ENCODE measurements around the gene MSRB3. TPM values are rescaled to one million over a fixed set of nuclear protein-coding genes. Genes with fewer than 3 reads are reported as not detected.
"Not testable (repeated sequence)": the region's sequence is repeated elsewhere in the genome, so short reads cannot be mapped to it uniquely, and the experiment has no call there.

MSRB3 gene
- total RNA-seq, 3 donors from 2014 or later (not counting 1 experiment from before 2014, with no cell fraction given), result 2.4 to 3.4 (median 3.1) TPM

- intact Hi-C loops (cut with micrococcal nuclease), result no loop called here
- Mint-ChIP-seq H3K4me1 (no peaks in the 10 kb centered on the region), H3K9me3 (no peaks in the 10 kb centered on the region), H3K36me3 (no peaks in the 10 kb centered on the region), H3K27ac (no peak overlapping the region), H3K4me3 (no peak overlapping the region), H3K27me3 (ENCODE audit: low read depth in 2 of 2) (peaks cover 9 to 37% of the 10 kb centered on the region in 2 donors)
- H3K9me3 ChIP-seq (ENCODE audit: control insufficient read depth, insufficient read depth, low read length), result no peaks in the 10 kb centered on the region
- no peak overlapping the region for H3K4me3 ChIP-seq (ENCODE audit: low read length)
- no peak overlapping the region for H3K27ac ChIP-seq (ENCODE audit: low read length)
- H3K36me3 ChIP-seq (ENCODE audit: control insufficient read depth, insufficient read depth, low read length), result no peaks in the 10 kb centered on the region
- TF ChIP-seq CTCF (IDR thresholded peaks at IDR 0.05), result no peak
- DNase-seq (no peak), ATAC-seq (no peak)
- H3K27me3 ChIP-seq (ENCODE audit: control insufficient read depth, insufficient read depth, low read length), result no peaks in the 10 kb centered on the region
- H3K4me1 ChIP-seq (ENCODE audit: control insufficient read depth, insufficient read depth, low read length), result no peaks in the 10 kb centered on the region
- 96% methylated on average over 6 of the region's 6 CpGs for WGBS (ENCODE audit: insufficient coverage)
Observed at GRCh38 chr12:65474831-65475230, 196.3 kb downstream of the MSRB3 start.

DNA sequence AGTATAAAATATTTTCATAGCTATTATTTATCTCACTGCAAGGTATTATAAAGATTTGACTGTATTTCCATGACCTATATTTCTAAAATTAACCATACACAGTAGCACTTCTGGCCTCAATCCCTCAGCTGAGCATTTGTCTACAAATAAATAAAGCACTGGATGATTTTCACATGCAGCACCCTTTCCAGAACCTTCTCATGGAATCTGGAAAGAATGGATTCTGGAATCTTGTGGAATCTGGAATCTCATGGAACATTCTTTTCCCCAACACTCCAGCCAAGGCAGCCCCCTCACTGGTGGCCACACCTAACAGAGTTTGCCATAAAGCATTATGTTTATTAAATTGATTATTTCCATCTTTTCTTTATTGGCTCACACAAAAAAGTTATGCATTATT, 199.2 kb downstream of the MSRB3 start:
- no peak for DNase-seq
- ATAC-seq, result no peak
- no peaks in the 10 kb centered on the region for H3K36me3 ChIP-seq (ENCODE audit: control insufficient read depth, insufficient read depth, low read length)
- intact Hi-C loops (cut with micrococcal nuclease), result no loop called here
- H3K4me3 ChIP-seq (ENCODE audit: low read length), result no peak overlapping the region
- Mint-ChIP-seq H3K27ac (no peak overlapping the region), H3K27me3 (ENCODE audit: low read depth in 2 of 2) (peaks cover 13 to 19% of the 10 kb centered on the region in 2 donors), H3K36me3 (no peaks in the 10 kb centered on the region), H3K4me1 (no peaks in the 10 kb centered on the region), H3K4me3 (no peak overlapping the region), H3K9me3 (peaks cover 0 to 2% of the 10 kb centered on the region in 2 donors)
- H3K4me1 ChIP-seq (ENCODE audit: control insufficient read depth, insufficient read depth, low read length), result no peaks in the 10 kb centered on the region
- no peaks in the 10 kb centered on the region for H3K27me3 ChIP-seq (ENCODE audit: control insufficient read depth, insufficient read depth, low read length)
- no peak for TF ChIP-seq CTCF (IDR thresholded peaks at IDR 0.05)
- no peaks in the 10 kb centered on the region for H3K9me3 ChIP-seq (ENCODE audit: control insufficient read depth, insufficient read depth, low read length)
- H3K27ac ChIP-seq (ENCODE audit: low read length), result no peak overlapping the region

DNA sequence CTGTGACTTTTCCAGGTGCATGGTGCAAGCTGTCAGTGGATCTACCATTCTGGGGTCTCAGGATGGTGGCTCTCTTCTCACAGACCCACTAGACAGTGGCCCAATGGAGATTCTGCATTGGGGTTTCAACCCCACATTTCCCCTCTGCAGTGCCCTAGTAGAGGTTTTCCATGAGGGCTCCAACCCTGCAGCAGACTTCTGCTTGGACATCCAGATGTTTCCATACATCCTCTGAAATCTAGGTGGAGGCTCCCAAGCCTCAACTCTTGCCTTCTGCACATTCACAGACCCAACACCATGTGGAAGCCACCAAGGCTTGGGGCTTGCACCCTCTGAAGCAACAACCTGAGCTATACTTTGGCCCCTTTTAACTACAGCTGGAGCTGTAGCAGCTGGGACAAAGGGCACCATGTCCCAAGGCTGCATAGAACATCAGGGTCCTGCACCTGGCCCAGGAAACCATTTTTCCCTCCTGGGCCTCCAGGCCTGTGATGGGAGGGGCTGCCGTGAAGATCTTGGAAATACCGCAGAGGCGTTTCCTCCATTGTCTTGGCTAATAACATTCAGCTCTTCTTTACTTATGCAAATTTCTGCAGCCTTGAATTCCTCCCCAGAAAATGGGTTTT, 205.5 kb downstream of the MSRB3 start:
- H3K4me1 ChIP-seq (ENCODE audit: control insufficient read depth, insufficient read depth, low read length); H3K36me3 Mint-ChIP-seq; H3K9me3 Mint-ChIP-seq; H3K27me3 ChIP-seq (ENCODE audit: control insufficient read depth, insufficient read depth, low read length); H3K4me3 ChIP-seq (ENCODE audit: low read length); H3K4me1 Mint-ChIP-seq; H3K4me3 Mint-ChIP-seq; intact Hi-C loops (cut with micrococcal nuclease); DNase-seq; H3K27ac ChIP-seq (ENCODE audit: low read length); ATAC-seq; H3K27ac Mint-ChIP-seq; H3K36me3 ChIP-seq (ENCODE audit: control insufficient read depth, insufficient read depth, low read length): not testable (repeated sequence)
- WGBS (ENCODE audit: insufficient coverage), result 98% methylated on average over 3 of the region's 3 CpGs
- peaks cover 17% of the 10 kb centered on the region in 2 donors for H3K27me3 Mint-ChIP-seq (ENCODE audit: low read depth in 2 of 2)
- peaks cover 12% of the 10 kb centered on the region for H3K9me3 ChIP-seq (ENCODE audit: control insufficient read depth, insufficient read depth, low read length)

GRCh38 chr12:65488197-65488596, 209.7 kb downstream of the MSRB3 start:
- H3K4me1 ChIP-seq (ENCODE audit: control insufficient read depth, insufficient read depth, low read length), result no peaks in the 10 kb centered on the region
- intact Hi-C loops (cut with micrococcal nuclease), result no loop called here
- no peak overlapping the region for H3K4me3 ChIP-seq (ENCODE audit: low read length)
- H3K27me3 ChIP-seq (ENCODE audit: control insufficient read depth, insufficient read depth, low read length), result no peaks in the 10 kb centered on the region
- peaks cover 24 to 35% of the 10 kb centered on the region in 2 donors for H3K27me3 Mint-ChIP-seq (ENCODE audit: low read depth in 2 of 2)
- no peak overlapping the region for H3K27ac ChIP-seq (ENCODE audit: low read length)
- H3K4me3 Mint-ChIP-seq, result no peak overlapping the region
- 89% methylated on average over 4 of the region's 4 CpGs for WGBS (ENCODE audit: insufficient coverage)
- DNase-seq, result no peak
- H3K36me3 ChIP-seq (ENCODE audit: control insufficient read depth, insufficient read depth, low read length), result no peaks in the 10 kb centered on the region
- H3K9me3 Mint-ChIP-seq, result peaks cover 8 to 9% of the 10 kb centered on the region in 2 donors
- no peak overlapping the region for H3K27ac Mint-ChIP-seq
- ATAC-seq, result no peak
- H3K9me3 ChIP-seq (ENCODE audit: control insufficient read depth, insufficient read depth, low read length), result peaks cover 12% of the 10 kb centered on the region
- no peaks in the 10 kb centered on the region for H3K36me3 Mint-ChIP-seq
- peaks cover 14 to 16% of the 10 kb centered on the region in 2 donors for H3K4me1 Mint-ChIP-seq
- no peak for TF ChIP-seq CTCF (IDR thresholded peaks at IDR 0.05)

All from natural killer cell (primary cell).